H9 (cell line): ENCODE results near the gene NSA2. TPM values are rescaled to one million over a fixed set of nuclear protein-coding genes. Genes with fewer than 3 reads are reported as not detected.
"Not testable (repeated sequence)": the region's sequence is repeated elsewhere in the genome, so short reads cannot be mapped to it uniquely, and the experiment has no call there.

Experiments
- DNase-seq: peaks from one replicate; pipeline ENCODE4 v3.0.0-alpha.2; 2017
- H2AFZ ChIP-seq: one replicate; pipeline ENCODE4 v1.6.1; 2013; ENCODE audit warnings: mild to moderate bottlenecking, low read length, control low read depth, moderate library complexity
- H2AK5ac ChIP-seq: 2 replicates; pipeline ENCODE4 v1.6.1; 2013; ENCODE audit warnings: low read length, control low read depth, mixed read lengths; ENCODE audit not compliant: insufficient read length
- H2BK120ac ChIP-seq: one replicate; pipeline ENCODE4 v1.6.1; 2013; ENCODE audit warnings: low read depth, mild to moderate bottlenecking, low read length, control low read depth, inconsistent platforms; ENCODE audit not compliant: poor library complexity, severe bottlenecking
- H2BK12ac ChIP-seq: 2 replicates; pipeline ENCODE4 v1.6.1; 2013; ENCODE audit warnings: low read length, control low read depth, mixed read lengths, low read depth; ENCODE audit not compliant: insufficient read length
- H2BK15ac ChIP-seq: 2 replicates; pipeline ENCODE4 v1.6.1; 2013; ENCODE audit warnings: low read depth, low read length, control low read depth
- H2BK20ac ChIP-seq: one replicate; pipeline ENCODE4 v1.6.1; 2013; ENCODE audit warnings: low read depth, mild to moderate bottlenecking, low read length, control low read depth, inconsistent platforms; ENCODE audit not compliant: poor library complexity, severe bottlenecking
- H2BK5ac ChIP-seq: 2 replicates; pipeline ENCODE4 v1.6.1; 2013; ENCODE audit warnings: low read length, control low read depth, mixed read lengths; ENCODE audit not compliant: insufficient read length
- H3K14ac ChIP-seq: 2 replicates; pipeline ENCODE4 v1.6.1; 2013; ENCODE audit warnings: low read length, control low read depth; ENCODE audit not compliant: insufficient read depth
- H3K18ac ChIP-seq: 2 replicates; pipeline ENCODE4 v1.6.1; 2013; ENCODE audit warnings: low read depth, mild to moderate bottlenecking, mixed read lengths, low read length, control low read depth; ENCODE audit not compliant: insufficient read length
- H3K23ac ChIP-seq: 2 replicates; pipeline ENCODE4 v1.6.1; 2013; ENCODE audit warnings: low read length, control low read depth, mixed read lengths, low read depth; ENCODE audit not compliant: insufficient read length
- H3K23me2 ChIP-seq: 2 replicates; pipeline ENCODE4 v1.6.1; 2013; ENCODE audit warnings: low read depth, mild to moderate bottlenecking, mixed read lengths, low read length, control low read depth; ENCODE audit not compliant: insufficient read length, poor library complexity, severe bottlenecking
- H3K27ac ChIP-seq: 2 replicates; pipeline ENCODE4 v1.5.1; 2013; ENCODE audit warnings: low read length, control low read depth, mixed read lengths, low read depth; ENCODE audit not compliant: insufficient read length
- H3K27me3 ChIP-seq: 2 replicates; pipeline ENCODE4 v1.6.1; 2013; ENCODE audit warnings: low read length, control low read depth, inconsistent platforms; ENCODE audit not compliant: insufficient read depth
- H3K4ac ChIP-seq: 2 replicates; pipeline ENCODE4 v1.6.1; 2013; ENCODE audit warnings: low read depth, mild to moderate bottlenecking, control low read depth, inconsistent platforms, low read length, moderate library complexity
- H3K4me1 ChIP-seq: 2 replicates; pipeline ENCODE4 v1.6.1; 2013; ENCODE audit warnings: low read length, control low read depth, inconsistent platforms; ENCODE audit not compliant: insufficient read depth
- H3K4me2 ChIP-seq: 2 replicates; pipeline ENCODE4 v1.6.1; 2013; ENCODE audit warnings: low read length, control low read depth, mixed read lengths; ENCODE audit not compliant: insufficient read length, insufficient read depth
- H3K56ac ChIP-seq: 2 replicates; pipeline ENCODE4 v1.6.1; 2013; ENCODE audit warnings: low read depth, mild to moderate bottlenecking, mixed read lengths, low read length, control low read depth; ENCODE audit not compliant: insufficient read length
- H3K79me1 ChIP-seq: 2 replicates; pipeline ENCODE4 v1.6.1; 2013; ENCODE audit warnings: low read depth, mild to moderate bottlenecking, moderate library complexity, low read length, control low read depth, inconsistent platforms; ENCODE audit not compliant: insufficient read depth, poor library complexity, severe bottlenecking
- H3K79me2 ChIP-seq: 2 replicates; pipeline ENCODE4 v1.6.1; 2013; ENCODE audit warnings: low read length, control low read depth, inconsistent platforms; ENCODE audit not compliant: insufficient read depth
- H3K9ac ChIP-seq: 2 replicates; pipeline ENCODE4 v1.6.1; 2013; ENCODE audit warnings: low read length, control low read depth, mixed read lengths; ENCODE audit not compliant: insufficient read length; ENCODE audit errors: extremely low read depth
- H3K9me3 ChIP-seq: one replicate; pipeline ENCODE4 v1.6.1; 2013; ENCODE audit warnings: low read depth, low read length, inconsistent platforms; ENCODE audit not compliant: control insufficient read depth
- H3T11ph ChIP-seq: one replicate; pipeline ENCODE4 v1.6.1; 2013; ENCODE audit warnings: mild to moderate bottlenecking, low read length, control low read depth, inconsistent platforms
- H4K20me1 ChIP-seq: one replicate; pipeline ENCODE4 v1.6.1; 2013; ENCODE audit not compliant: control insufficient read depth, insufficient read length, insufficient read depth
- H4K5ac ChIP-seq: 2 replicates; pipeline ENCODE4 v1.6.1; 2013; ENCODE audit warnings: low read depth, mild to moderate bottlenecking, mixed read lengths, low read length, control low read depth; ENCODE audit not compliant: insufficient read length
- H4K8ac ChIP-seq: replicated peaks from 2 replicates; pipeline ENCODE4 v1.6.1; 2013; ENCODE audit warnings: low read length, control low read depth, mixed read lengths, low read depth; ENCODE audit not compliant: insufficient read length
- H4K91ac ChIP-seq: 2 replicates; pipeline ENCODE4 v1.6.1; 2013; ENCODE audit warnings: low read depth, mild to moderate bottlenecking, moderate library complexity, mixed read lengths, low read length, control low read depth; ENCODE audit not compliant: insufficient read length
- H3K27ac Mint-ChIP-seq, 3 experiments: 2 replicates in 2 of 3; 3 replicates in 1 of 3; pipeline ENCODE4 v1.8.0; 2020 to 2021; ENCODE audit warnings: mixed read lengths in 3 of 3, mild to moderate bottlenecking in 1 of 3, moderate library complexity in 1 of 3
- H3K27me3 Mint-ChIP-seq: 2 replicates; pipeline ENCODE4 v1.8.0; 2021; ENCODE audit warnings: low read depth, mild to moderate bottlenecking, moderate library complexity, mixed read lengths
- H3K36me3 Mint-ChIP-seq, 3 experiments: 2 replicates in 2 of 3; 3 replicates in 1 of 3; pipeline ENCODE4 v1.8.0; 2020 to 2021; ENCODE audit warnings: low read depth in 3 of 3, mixed read lengths in 3 of 3; ENCODE audit not compliant: insufficient read depth in 1 of 3
- H3K4me1 Mint-ChIP-seq, 2 experiments: 2 replicates each; pipeline ENCODE4 v1.8.0; 2020; ENCODE audit warnings: mixed read lengths in 2 of 2
- H3K4me3 Mint-ChIP-seq, 2 experiments: 2 replicates in 1 of 2; 3 replicates in 1 of 2; pipeline ENCODE4 v1.8.0; 2020 to 2021; ENCODE audit warnings: mild to moderate bottlenecking in 2 of 2, mixed read lengths in 2 of 2, moderate library complexity in 1 of 2
- H3K9me3 Mint-ChIP-seq, 2 experiments: 2 replicates in 1 of 2; 3 replicates in 1 of 2; pipeline ENCODE4 v1.8.0; 2020; ENCODE audit warnings: mild to moderate bottlenecking in 2 of 2, mixed read lengths in 2 of 2, moderate library complexity in 1 of 2
- CTCF ChIP-seq: fragments of 200-600 bp; sonication (generic); conservative IDR thresholded peaks from 3 replicates; pipeline ENCODE4 v1.8.0; 2021; ENCODE audit warnings: antibody characterized with exemption, mild to moderate bottlenecking
- WGBS: extraction: QIAGEN DNeasy Blood & Tissue Kit; methylation state at CpG from one replicate; pipeline ENCODE4 v1.1.7; 2013; ENCODE audit warnings: missing lambda C conversion rate, low lambda C conversion rate, mixed read lengths; ENCODE audit not compliant: insufficient read length; ENCODE audit errors: extremely low coverage; 5-methylcytosine and 5-hydroxymethylcytosine counted together
- total RNA-seq: library from RNA; stranded (reverse); gene quantifications from 2 replicates; pipeline ENCODE4 v1.2.1, GENCODE V29; 2021

The NSA2 gene
- total RNA-seq, 1 experiment from 2014 or later, result 72.0 TPM

- no peaks in the 10 kb centered on the region for H3K4me1 Mint-ChIP-seq
- H3K23me2 ChIP-seq, result no peaks in the 10 kb centered on the region
- no peak overlapping the region for H4K5ac ChIP-seq
- no peak overlapping the region for H2BK20ac ChIP-seq
- no peaks in the 10 kb centered on the region for H3K27me3 Mint-ChIP-seq
- no peak overlapping the region for H3K27ac Mint-ChIP-seq
- H3K4ac ChIP-seq, result no peak overlapping the region
- H2AK5ac ChIP-seq, result no peak overlapping the region
- peaks cover 0 to 41% (median 26%) of the 10 kb centered on the region in 3 experiments; a peak in 5 of 7 replicates for H3K36me3 Mint-ChIP-seq
- no peaks in the 10 kb centered on the region for H3K27me3 ChIP-seq
- H2BK15ac ChIP-seq, result no peak overlapping the region
- H4K91ac ChIP-seq, result no peak overlapping the region
- no peak overlapping the region for H3K4me3 Mint-ChIP-seq
- no peak overlapping the region for H3K14ac ChIP-seq
- H3K4me1 ChIP-seq, result no peaks in the 10 kb centered on the region
- no peak overlapping the region for H3K18ac ChIP-seq
- H3K79me1 ChIP-seq, result no peaks in the 10 kb centered on the region
- no CpG with 5 or more reads among the region's 4 CpGs for WGBS
- no peak overlapping the region for H3K9ac ChIP-seq
- H3K56ac ChIP-seq, result no peak overlapping the region
- H4K8ac ChIP-seq, result no peak overlapping the region
- H2BK5ac ChIP-seq, result no peak overlapping the region
- no peak overlapping the region for H3K23ac ChIP-seq
- H3K9me3 Mint-ChIP-seq, result no peaks in the 10 kb centered on the region
- H4K20me1 ChIP-seq, result no peaks in the 10 kb centered on the region
- TF ChIP-seq CTCF, result no peak
- DNase-seq, result no peak
- H2AFZ ChIP-seq, result no peak overlapping the region
- H3K27ac ChIP-seq, result no peak overlapping the region
- no peaks in the 10 kb centered on the region for H3K79me2 ChIP-seq
- no peak overlapping the region for H2BK12ac ChIP-seq
- H2BK120ac ChIP-seq, result no peak overlapping the region
- no peaks in the 10 kb centered on the region for H3K9me3 ChIP-seq
- no peak overlapping the region for H3T11ph ChIP-seq
- H3K4me2 ChIP-seq, result no peak overlapping the region
These were observed 28.6 kb upstream of the NSA2 start for GRCh38 chr5:74738406-74738805.

GRCh38 chr5:74748742-74749141, 18.3 kb upstream of the NSA2 start:
- H4K8ac ChIP-seq, H2BK20ac ChIP-seq, H2BK12ac ChIP-seq, H3K27me3 ChIP-seq, DNase-seq, H3K18ac ChIP-seq, H3K4me2 ChIP-seq, H3K27ac ChIP-seq, H2BK120ac ChIP-seq, H2BK5ac ChIP-seq, H3K14ac ChIP-seq, H2AFZ ChIP-seq, H3K9me3 ChIP-seq, H3K56ac ChIP-seq, H2AK5ac ChIP-seq, H4K91ac ChIP-seq, H3K23me2 ChIP-seq, H4K5ac ChIP-seq, H3K4me1 ChIP-seq, H3K23ac ChIP-seq, H3T11ph ChIP-seq, H4K20me1 ChIP-seq, H3K27me3 Mint-ChIP-seq, H2BK15ac ChIP-seq, H3K79me1 ChIP-seq, H3K4me1 Mint-ChIP-seq, H3K9ac ChIP-seq, H3K9me3 Mint-ChIP-seq, H3K4me3 Mint-ChIP-seq, H3K4ac ChIP-seq, H3K79me2 ChIP-seq, H3K27ac Mint-ChIP-seq: not testable (repeated sequence)
- peaks cover 4 to 55% (median 42%) of the 10 kb centered on the region in 3 experiments; a peak in 6 of 7 replicates for H3K36me3 Mint-ChIP-seq
- no CpG with 5 or more reads among the region's 4 CpGs for WGBS
